GM21447 (cell line): ENCODE measurements around the gene GID8.

Experiments used
- ATAC-seq: cut with Tn5 transposase; IDR thresholded peaks from one replicate; pipeline ENCODE4 v1.9.1; 2021; ENCODE audit not compliant: unreplicated experiment

GID8 gene

DNA sequence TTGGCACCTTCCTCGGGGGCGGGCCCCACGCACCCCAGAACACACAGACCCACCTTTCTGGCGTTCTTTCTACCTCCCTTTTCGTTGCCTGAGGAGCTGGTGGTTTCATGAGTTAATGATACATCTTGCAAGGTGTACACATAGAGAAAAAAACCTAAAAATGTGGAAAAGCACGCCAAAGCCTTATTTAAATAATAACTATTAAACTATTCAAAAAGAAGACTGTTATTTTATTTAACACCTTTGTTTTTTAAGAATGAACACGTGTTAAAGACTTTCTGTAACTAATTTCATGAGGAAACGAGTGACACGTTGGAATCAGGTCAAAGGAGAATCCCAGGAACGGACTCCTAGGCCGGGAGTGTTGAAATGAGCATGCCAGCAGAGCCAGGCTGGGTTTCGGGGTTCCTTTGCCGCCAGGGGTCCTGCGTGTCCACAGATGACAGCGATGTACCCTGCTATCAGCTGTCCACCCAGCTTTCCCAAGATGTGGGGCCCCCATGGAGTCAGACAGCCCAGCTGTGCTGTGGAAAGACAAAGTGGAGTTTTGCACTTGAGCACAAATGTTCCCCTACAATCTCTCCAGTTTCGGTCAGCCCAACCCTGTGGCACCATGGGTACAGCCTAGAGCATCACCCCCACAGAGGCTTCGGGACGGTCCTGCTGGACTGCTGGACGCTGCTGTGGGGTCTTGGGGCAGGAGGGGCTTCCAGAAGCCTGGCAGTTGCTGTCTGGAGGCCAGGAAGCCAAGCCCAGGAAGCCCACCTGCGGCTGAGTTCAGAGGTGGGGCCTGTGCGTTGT, 30.6 kb downstream of the GID8 start:
- no peak for ATAC-seq

DNA sequence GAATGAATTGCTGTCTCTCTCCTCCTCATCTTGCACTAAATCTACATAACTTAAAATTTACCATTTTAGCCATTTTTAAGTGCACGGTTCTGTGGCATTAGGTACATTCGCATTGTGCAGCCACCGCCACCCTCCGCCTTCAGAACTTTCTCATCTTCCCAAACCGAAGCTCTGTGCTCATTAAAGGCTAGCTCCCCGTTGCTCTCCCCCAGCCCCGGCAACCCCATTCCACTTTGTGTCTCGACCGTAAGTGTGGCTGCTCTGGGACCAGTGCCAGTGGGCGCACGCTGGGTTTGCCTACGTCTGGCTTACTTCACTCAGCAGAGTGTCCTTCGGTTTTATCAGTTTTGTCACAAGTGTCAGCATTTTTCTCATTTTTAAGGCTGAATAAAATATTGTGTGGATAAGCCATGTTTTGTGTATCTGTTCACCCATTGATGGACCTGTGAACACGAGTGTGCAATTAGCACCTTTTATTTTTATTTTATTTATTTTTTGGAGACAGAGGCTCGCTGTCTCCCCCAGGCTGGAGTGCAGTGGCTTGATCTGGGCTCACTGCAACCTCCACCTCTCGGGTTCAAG, 31.3 kb downstream of the GID8 start:
- ATAC-seq, result no peak

DNA sequence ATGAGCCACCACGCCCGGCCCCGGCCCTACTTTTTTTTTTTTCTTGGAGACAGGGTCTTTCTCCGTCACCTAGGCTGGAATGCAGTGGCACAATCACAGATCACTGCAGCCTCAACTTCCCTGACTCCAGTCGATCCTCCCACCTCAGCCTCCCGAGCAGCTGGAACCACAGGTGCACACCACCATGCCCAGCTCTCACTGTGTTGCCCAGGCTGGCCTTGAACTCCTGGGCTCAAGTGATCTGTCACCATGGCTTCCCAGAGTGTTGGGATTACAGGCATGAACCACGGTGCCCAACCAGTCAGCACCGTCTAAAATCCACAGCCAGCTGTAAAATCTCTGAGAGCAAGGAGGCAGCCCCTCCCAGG, 32.0 kb downstream of the GID8 start:
- no peak for ATAC-seq

DNA sequence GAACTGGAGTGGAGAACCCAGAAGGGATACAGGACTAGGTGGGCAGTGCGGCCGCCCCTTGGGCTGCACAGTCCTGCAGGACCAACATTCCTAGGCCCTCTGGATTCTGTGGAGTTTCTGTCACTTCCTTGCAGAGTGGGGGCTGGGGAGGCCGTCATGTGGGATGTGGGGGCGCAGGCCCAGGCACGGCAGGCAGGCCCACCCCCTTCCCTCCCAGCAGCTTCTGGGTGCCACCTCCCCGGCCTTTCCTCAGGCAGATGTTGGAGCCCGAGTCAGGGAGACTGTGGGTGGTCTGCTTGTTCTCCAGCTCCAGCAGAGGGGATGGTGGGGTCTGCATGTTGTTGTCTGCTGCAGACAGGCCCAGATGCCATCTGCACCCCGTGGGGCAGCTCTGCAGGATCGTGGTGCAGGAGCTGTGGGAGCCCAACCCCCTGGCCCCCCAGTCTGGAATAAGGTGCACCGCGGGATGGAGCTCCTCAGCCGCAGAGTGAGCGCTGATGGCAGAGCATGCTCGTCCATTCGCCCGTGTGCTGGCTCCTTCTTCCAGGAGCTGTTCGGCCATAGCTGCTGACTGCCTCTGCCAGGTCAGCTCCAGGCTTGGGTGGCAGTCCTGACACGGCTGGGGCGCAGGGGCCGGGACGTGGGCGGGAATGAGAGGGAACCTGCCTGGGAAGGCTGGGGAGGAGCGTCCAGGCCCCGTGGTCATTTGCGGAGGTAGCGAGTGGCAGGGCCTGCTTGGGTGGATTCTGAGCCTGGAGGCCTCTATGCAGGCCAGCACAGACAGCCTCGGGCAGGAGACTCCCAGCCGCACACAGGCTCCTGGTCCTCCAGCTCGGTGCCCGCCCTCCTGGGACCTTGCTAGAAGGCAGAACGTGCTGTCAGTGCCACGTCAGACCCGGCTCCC, 32.6 kb downstream of the GID8 start:
- no peak for ATAC-seq

DNA sequence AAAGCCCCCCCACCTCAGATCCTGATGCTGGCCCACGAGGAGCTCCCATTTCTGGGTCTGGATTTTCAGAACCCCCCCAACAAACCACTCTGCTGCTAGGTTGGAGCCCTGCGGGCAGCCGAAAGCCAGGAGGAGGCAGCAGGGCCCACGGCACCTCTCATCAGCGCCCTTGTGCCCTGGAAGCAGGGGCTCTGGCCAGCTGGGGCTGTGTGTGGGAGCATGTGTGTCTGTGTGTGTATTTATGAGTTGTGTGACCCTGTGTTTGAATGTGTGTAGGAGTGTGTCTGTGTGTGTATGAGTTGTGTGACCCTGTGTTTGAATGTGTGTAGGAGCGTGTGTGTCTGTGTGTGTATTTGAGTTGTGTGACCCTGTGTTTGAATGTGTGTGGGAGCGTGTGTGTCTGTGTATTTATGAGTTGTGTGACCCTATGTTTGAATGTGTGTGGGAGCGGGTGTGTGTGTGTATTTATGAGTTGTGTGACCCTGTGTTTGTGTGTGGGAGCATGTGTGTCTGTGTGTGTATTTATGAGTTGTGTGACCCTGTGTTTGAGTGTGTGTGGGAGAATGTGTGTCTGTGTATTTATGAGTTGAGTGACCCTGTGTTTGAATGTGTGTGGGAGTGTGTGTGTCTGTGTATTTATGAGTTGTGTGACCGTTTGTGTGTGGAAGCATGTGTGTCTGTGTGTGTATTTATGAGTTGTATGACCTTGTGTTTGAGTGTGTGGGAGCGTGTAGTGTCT, 33.4 kb downstream of the GID8 start:
- ATAC-seq, result no peak

- ATAC-seq, result peak; percentile 40
Measured at GRCh38 chr20:62971950-62972844, 34.2 kb downstream of the GID8 start.

GRCh38 chr20:62972845-62973745, 35.1 kb downstream of the GID8 start:
- no peak for ATAC-seq

- no peak for ATAC-seq
Measured at GRCh38 chr20:62975251-62975760, 37.4 kb downstream of the GID8 start.

DNA sequence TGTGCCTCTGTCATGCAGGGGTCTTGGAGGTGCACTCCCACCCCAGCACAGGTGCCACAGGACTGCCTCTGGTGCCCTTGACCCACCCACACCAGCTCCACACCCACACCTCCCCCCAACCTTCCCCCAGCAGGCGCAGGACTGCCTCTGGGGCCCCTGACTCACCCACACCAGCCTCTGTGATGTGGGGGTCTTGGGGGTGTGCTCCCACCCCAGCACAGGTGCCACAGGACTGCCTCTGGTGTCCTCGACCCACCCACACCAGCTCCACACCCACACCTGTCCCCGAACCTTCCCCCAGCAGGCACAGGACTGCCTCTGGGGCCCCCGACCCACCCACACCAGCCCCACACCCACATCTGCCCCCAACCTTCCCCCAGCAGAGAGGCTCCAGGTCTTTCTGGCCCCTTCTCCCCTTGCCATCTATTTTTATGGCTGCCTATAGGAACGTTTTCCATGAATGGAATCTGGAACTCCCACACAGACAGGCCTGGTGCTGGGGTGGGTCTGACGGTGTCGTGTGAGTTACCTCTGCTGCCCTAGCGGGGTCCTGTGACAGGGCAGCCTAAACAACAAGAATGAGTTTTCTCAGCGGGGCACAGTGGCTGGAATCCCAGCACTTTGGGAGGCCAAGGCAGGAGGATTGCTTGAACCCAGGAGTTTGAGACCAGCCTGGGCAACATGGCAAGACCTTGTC, 38.0 kb downstream of the GID8 start:
- no peak for ATAC-seq

- ATAC-seq, result no peak
Measured at GRCh38 chr20:62976886-62977285, 38.9 kb downstream of the GID8 start.

- ATAC-seq, result peak; percentile 68
Measured at GRCh38 chr20:62977613-62978560, 39.9 kb downstream of the GID8 start.

GRCh38 chr20:62978561-62978943, 40.6 kb downstream of the GID8 start:
- ATAC-seq, result no peak

- ATAC-seq, result no peak
Measured at GRCh38 chr20:62979310-62979709, 41.4 kb downstream of the GID8 start.

GRCh38 chr20:62979876-62980373, 42.0 kb downstream of the GID8 start:
- no peak for ATAC-seq

DNA sequence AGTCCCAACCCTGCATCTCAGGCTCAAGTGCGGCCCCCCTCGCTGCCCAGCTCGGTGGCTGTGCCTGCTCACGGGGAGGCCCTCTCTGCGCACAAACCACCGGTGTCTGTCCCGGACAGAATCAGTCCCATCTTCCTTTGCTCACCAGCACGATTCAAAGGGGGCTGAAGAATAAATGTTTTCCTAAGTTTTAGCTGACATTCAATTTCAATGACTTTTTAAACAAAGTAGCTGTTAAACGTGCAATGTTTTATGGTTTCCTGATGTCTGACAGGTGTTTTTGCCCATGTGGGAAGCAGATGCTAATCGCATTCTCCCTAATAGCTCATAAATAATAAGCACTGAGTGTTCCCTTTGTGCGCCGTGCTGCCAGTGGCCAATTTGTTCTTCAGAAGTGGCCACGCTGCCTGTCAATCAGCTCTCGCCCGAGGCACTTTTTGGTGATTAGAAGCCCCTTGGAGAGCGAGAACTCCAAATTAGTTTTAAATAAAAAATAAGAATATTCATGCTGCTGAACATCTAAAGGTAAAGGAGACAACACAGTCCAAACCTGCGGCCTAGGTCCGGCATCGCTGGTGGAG, 42.5 kb downstream of the GID8 start:
- ATAC-seq, result no peak

DNA sequence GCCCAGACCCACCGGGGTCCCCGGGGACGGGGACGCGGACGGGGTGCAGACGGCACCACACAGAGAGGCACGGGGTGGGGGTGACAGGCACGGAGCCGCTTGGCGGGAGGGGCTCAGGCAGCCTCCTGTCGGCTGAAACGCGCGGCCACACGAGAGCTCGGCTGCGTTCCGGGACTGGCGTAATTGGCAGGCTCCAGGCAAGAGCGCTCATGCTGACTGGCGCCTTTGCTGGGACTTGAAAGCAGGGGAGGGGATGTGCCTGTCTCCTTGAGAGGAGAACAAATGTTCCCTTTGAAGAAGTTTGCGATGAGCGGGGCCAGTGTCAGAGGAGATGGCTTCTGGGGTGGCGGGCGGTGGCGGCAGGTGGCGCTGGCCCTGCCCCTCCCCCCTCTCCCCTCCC, 43.0 kb downstream of the GID8 start:
- ATAC-seq, result no peak
